ENCODE data around the gene USP47. TPM values are rescaled to one million over a fixed set of nuclear protein-coding genes. Genes with fewer than 3 reads are reported as not detected.
A peak's percentile ranks its signal among the peaks of the same experiment; 100 is the strongest.

USP47 gene
- total and polyA plus RNA-seq, 2 of the 8 experiments (the other 6 are each of a cell fraction or from before 2014, with no cell fraction given), result 4.2 to 21.3 TPM

DNA sequence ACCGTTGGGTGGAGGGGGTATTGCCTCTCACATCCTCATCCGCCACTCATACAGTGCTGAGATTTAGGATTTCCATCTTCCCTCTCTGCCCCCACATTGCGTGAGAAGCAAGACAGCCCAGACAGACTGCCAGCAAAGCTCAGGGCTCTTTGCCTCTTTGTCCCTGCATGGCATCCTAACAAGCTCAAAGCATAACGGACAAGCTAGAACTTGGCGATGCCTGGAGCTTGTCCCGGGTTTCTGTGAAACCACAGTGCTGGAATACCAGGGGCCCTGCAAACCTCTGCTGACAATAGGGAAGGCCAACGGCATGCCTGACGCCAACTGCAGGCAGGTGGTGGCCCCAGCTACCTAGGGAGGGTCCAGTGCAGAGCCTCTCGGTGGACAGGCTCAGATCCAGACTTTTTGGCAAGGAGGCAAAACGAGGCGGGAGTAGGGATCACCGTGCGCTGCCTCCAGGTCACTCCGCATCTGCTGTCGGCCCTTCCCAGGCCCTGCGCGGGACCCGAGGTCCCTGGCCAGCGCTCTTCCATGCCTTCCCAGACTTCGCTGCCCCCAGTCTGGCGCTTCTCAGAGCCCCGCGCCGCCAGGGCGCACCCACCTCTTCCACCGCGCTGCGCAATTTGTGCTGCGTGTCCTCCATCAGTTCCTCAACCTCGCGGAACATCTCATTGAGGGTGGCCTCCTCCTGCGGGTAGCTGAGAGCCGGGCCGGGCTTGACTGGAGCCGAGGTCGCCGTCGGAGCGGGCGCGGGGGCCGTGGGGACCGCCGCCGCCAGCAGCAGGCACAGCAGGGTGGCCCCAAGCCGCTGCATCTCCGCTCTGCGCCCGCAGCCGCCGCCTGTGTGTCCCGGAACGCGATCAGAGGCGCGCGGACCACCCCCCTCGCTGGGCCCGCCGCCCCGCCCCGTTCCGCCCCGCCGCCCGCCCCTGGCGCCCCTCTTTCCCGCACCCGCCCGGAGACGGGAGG lies 166.3 kb downstream of the USP47 start, which contains the start of gene DKK3 (continued):
- peak; percentile 11; the same call in 1 of the 2 replicates for TF ChIP-seq PHF8 (conservative IDR thresholded peaks at IDR 0.05; ENCODE audit: low read depth, low read length)

Other genes starting within 250 kb of the USP47 start
- gene GALNT18, start 220.0 kb upstream of the USP47 start, total RNA-seq (2021; fragmentation: NEBNext Ultra II Directional; extraction: Animal tissue kit (Norgen Biotek cat#: 25700)), result 5.7 and 6.0 TPM in 2 replicates
- gene GALNT18, start 220.0 kb upstream of the USP47 start, polyA plus RNA-seq (2011; rRNA removed), result 9.4 and 10.4 TPM in 2 replicates
- gene DKK3, start 166.7 kb downstream of the USP47 start, total RNA-seq (2021; fragmentation: NEBNext Ultra II Directional; extraction: Animal tissue kit (Norgen Biotek cat#: 25700)), result 30.0 and 30.2 TPM in 2 replicates
- 40.1 and 51.0 TPM in 2 replicates for gene DKK3, start 166.7 kb downstream of the USP47 start, polyA plus RNA-seq (2011; rRNA removed)